Tibial artery (tissue), 4 donors: ENCODE measurements around the gene BICD2.

ENCODE experiments used
- DNase-seq, 2 donors: peaks; one replicate each; pipeline ENCODE4 v3.0.0-alpha.2; 2019
- H3K27ac ChIP-seq, 2 donors: fragments of 200-600 bp; sonication (generic) in 1 of 2; 1 replicate in 1 of 2; 2 replicates in 1 of 2; pipeline ENCODE4 v1.5.1; 2018 to 2019; ENCODE audit warnings: mild to moderate bottlenecking in 1 of 2
- H3K27me3 ChIP-seq, 2 donors: fragments of 200-600 bp; sonication (generic) in 1 of 2; one replicate each; pipeline versions ENCODE4 v1.5.1 to v1.6.0; 2016 to 2019
- H3K36me3 ChIP-seq, 3 donors: fragments of 200-600 bp; sonication (generic) in 2 of 3; one replicate each; pipeline ENCODE4 v1.5.1; 2016 to 2019; ENCODE audit warnings: mild to moderate bottlenecking in 2 of 3
- H3K4me1 ChIP-seq, 4 donors: fragments of 200-600 bp; sonication (generic) in 2 of 4; 1 replicate in 3 of 4; 2 replicates in 1 of 4; pipeline ENCODE4 v1.5.1; 2016 to 2019
- H3K4me3 ChIP-seq, 2 donors: fragments of 200-600 bp; sonication (generic) in 1 of 2; 1 replicate in 1 of 2; 2 replicates in 1 of 2; pipeline ENCODE4 v1.5.1; 2018 to 2019; ENCODE audit warnings: mild to moderate bottlenecking in 2 of 2
- H3K9me3 ChIP-seq, 3 donors: fragments of 200-600 bp; sonication (generic) in 1 of 3; one replicate each; pipeline ENCODE4 v1.5.1; 2016 to 2019
- CTCF ChIP-seq, 2 experiments: fragments of 200-600 bp in 1 of 2; fragments of 450-650 bp in 1 of 2; IDR thresholded peaks; one replicate each; pipeline ENCODE4 v1.5.1; 2017 to 2019; ENCODE audit warnings: antibody characterized with exemption in 2 of 2, mild to moderate bottlenecking in 1 of 2, moderate library complexity in 1 of 2
- intact Hi-C: fragments of 100-400 bp; cut with DNase I; formaldehyde crosslinking; loops from one replicate; pipeline ENCODE4 v1.15.0; 2023; ENCODE audit warnings: low total_unique reads

Gene BICD2

GRCh38 chr9:92715488-92716231, 49.0 kb downstream of the BICD2 start:
- Histone ChIP-seq H3K27me3 (no peaks in the 10 kb centered on the region), H3K4me3 (no peak overlapping the region), H3K27ac (no peak overlapping the region), H3K36me3 (peaks cover 83 to 94% (median 86%) of the 10 kb centered on the region in 3 donors), H3K9me3 (no peaks in the 10 kb centered on the region), H3K4me1 (no peaks in the 10 kb centered on the region)
- no peak for DNase-seq
- intact Hi-C loops: loop anchor here (5.0 kb wide), 1 partner anchor 77 kb away; no protein-coding TSS in a partner anchor
- no peak for TF ChIP-seq CTCF (IDR thresholded peaks at IDR 0.05)

GRCh38 chr9:92714787-92715487, 49.7 kb downstream of the BICD2 start:
- H3K4me1 ChIP-seq: no peaks in the 10 kb centered on the region
- no peak for TF ChIP-seq CTCF (IDR thresholded peaks at IDR 0.05)
- H3K9me3 ChIP-seq: no peaks in the 10 kb centered on the region
- no peak overlapping the region for H3K27ac ChIP-seq
- no peak overlapping the region for H3K4me3 ChIP-seq
- intact Hi-C loops: loop anchor here (5.0 kb wide), 1 partner anchor 77 kb away; no protein-coding TSS in a partner anchor
- no peaks in the 10 kb centered on the region for H3K27me3 ChIP-seq
- no peak for DNase-seq
- peaks cover 76 to 94% (median 86%) of the 10 kb centered on the region in 3 donors for H3K36me3 ChIP-seq

GRCh38 chr9:92714016-92714415, 50.6 kb downstream of the BICD2 start:
- Histone ChIP-seq H3K4me3 (no peak overlapping the region), H3K27me3 (no peaks in the 10 kb centered on the region), H3K27ac (no peak overlapping the region), H3K4me1 (no peaks in the 10 kb centered on the region), H3K36me3 (peaks cover 70 to 94% (median 83%) of the 10 kb centered on the region in 3 donors), H3K9me3 (no peaks in the 10 kb centered on the region)
- no peak for DNase-seq
- intact Hi-C loops: no loop called here
- no peak for TF ChIP-seq CTCF (IDR thresholded peaks at IDR 0.05)

GRCh38 chr9:92713528-92713927, 51.1 kb downstream of the BICD2 start:
- Histone ChIP-seq H3K27ac (no peak overlapping the region), H3K9me3 (no peaks in the 10 kb centered on the region), H3K4me1 (no peaks in the 10 kb centered on the region), H3K27me3 (no peaks in the 10 kb centered on the region), H3K4me3 (no peak overlapping the region), H3K36me3 (peaks cover 66 to 93% (median 78%) of the 10 kb centered on the region in 3 donors)
- intact Hi-C loops: no loop called here
- DNase-seq: no peak
- TF ChIP-seq CTCF (IDR thresholded peaks at IDR 0.05): no peak

- Histone ChIP-seq H3K4me1 (no peaks in the 10 kb centered on the region), H3K27ac (no peak overlapping the region), H3K36me3 (peaks cover 58 to 85% (median 70%) of the 10 kb centered on the region in 3 donors), H3K27me3 (no peaks in the 10 kb centered on the region), H3K4me3 (no peak overlapping the region), H3K9me3 (no peaks in the 10 kb centered on the region)
- no peak for TF ChIP-seq CTCF (IDR thresholded peaks at IDR 0.05)
- no peak for DNase-seq
- intact Hi-C loops: no loop called here
Measured at GRCh38 chr9:92712767-92713166, 51.9 kb downstream of the BICD2 start.
